Uterus (tissue), 2 donors: ENCODE data around the gene LAPTM4A.

ENCODE experiments used
- CTCF ChIP-seq, 4 experiments: fragments of 200-600 bp in 2 of 4; fragments of 450-650 bp in 2 of 4; sonication (generic) in 2 of 4; IDR thresholded peaks; one replicate each; pipeline ENCODE4 v1.5.1; 2016 to 2019; ENCODE audit warnings: antibody characterized with exemption in 4 of 4, mild to moderate bottlenecking in 2 of 4, moderate library complexity in 1 of 4
- POLR2A ChIP-seq, 2 donors: fragments of 450-650 bp; IDR thresholded peaks; one replicate each; pipeline ENCODE4 v1.6.1; 2016; ENCODE audit warnings: antibody characterized with exemption in 2 of 2, mild to moderate bottlenecking in 1 of 2, moderate library complexity in 1 of 2

- TF ChIP-seq CTCF (IDR thresholded peaks at IDR 0.05) (no peak), POLR2A (IDR thresholded peaks at IDR 0.05) (no peak)
These were observed 32.8 kb downstream of the LAPTM4A start for GRCh38 chr2:20018601-20019152.
